Cardiac fibroblast (primary cell): ENCODE data around the gene TRIP13.

Source experiments
- DNase-seq, 2 donors: peaks; one replicate each; pipeline versions ENCODE4 v3.0.0 to v3.0.0-alpha.2; 2010; ENCODE audit warnings: low read depth in 2 of 2
- H3K4me3 ChIP-seq, 2 donors: replicated peaks in 1 of 2; 1 replicate in 1 of 2; 2 replicates in 1 of 2; pipeline ENCODE4 v1.5.1; 2011; ENCODE audit warnings: low read depth in 2 of 2, low read length in 2 of 2, mild to moderate bottlenecking in 2 of 2, moderate library complexity in 1 of 2
- CTCF ChIP-seq: IDR thresholded peaks from one replicate; pipeline ENCODE4 v1.5.1; 2011; ENCODE audit warnings: low read depth, mild to moderate bottlenecking, low read length, inconsistent platforms

TRIP13 gene

GRCh38 chr5:944621-944927 is 51.9 kb downstream of the TRIP13 start:
- DNase-seq: no peak
- TF ChIP-seq CTCF: no peak
- no peak overlapping the region for H3K4me3 ChIP-seq

- no peak overlapping the region for H3K4me3 ChIP-seq
- DNase-seq: no peak
- no peak for TF ChIP-seq CTCF
Measured at GRCh38 chr5:944992-945685, 52.5 kb downstream of the TRIP13 start.

GRCh38 chr5:945691-946551 is 53.2 kb downstream of the TRIP13 start:
- H3K4me3 ChIP-seq: no peak overlapping the region
- TF ChIP-seq CTCF: no peak
- DNase-seq: no peak

GRCh38 chr5:946720-947625 is 54.3 kb downstream of the TRIP13 start:
- TF ChIP-seq CTCF: no peak
- DNase-seq: no peak

GRCh38 chr5:947626-948471 is 55.2 kb downstream of the TRIP13 start:
- no peak for TF ChIP-seq CTCF
- peak in 1 of 2 donors; percentile 42 for DNase-seq
- H3K4me3 ChIP-seq: no peak overlapping the region

More at GRCh38 chr5:946720-947625, 54.3 kb downstream of the TRIP13 start:
- no peak overlapping the region for H3K4me3 ChIP-seq
